Activated B cell treated with CpG ODN at 0.5 μM for 24 hours (primary cell): Measurements from ENCODE around the gene EIPR1. TPM values are rescaled to one million over a fixed set of nuclear protein-coding genes. Genes with fewer than 3 reads are reported as not detected.

ENCODE experiments used
- ATAC-seq: fragments of 200-7000 bp; cut with Tn5 transposase; one replicate; pipeline ENCODE4 v1.10.0; 2021; ENCODE audit warnings: low read depth, mild to moderate bottlenecking, moderate library complexity
- CTCF ChIA-PET: fragments of 350-600 bp; sonication (Branson Sonifier 250); formaldehyde crosslinking; loops from one replicate; lab custom pipeline; 2021; ENCODE audit warnings: antibody characterized with exemption; lab: Charles Lee
- POLR2A ChIA-PET: fragments of 350-600 bp; sonication (Branson Sonifier 250); formaldehyde crosslinking; loops from one replicate; lab custom pipeline; 2021; ENCODE audit warnings: antibody characterized with exemption; lab: Charles Lee
- DNase-seq: peaks from one replicate; pipeline ENCODE4 v3.0.0; 2022
- H3K27ac Mint-ChIP-seq: one replicate; pipeline ENCODE4 v1.8.0; 2020; ENCODE audit warnings: mixed read lengths
- H3K27me3 Mint-ChIP-seq: one replicate; pipeline ENCODE4 v1.8.0; 2021; ENCODE audit warnings: mixed read lengths
- H3K36me3 Mint-ChIP-seq: one replicate; pipeline ENCODE4 v1.8.0; 2021; ENCODE audit warnings: low read depth, mixed read lengths
- H3K4me1 Mint-ChIP-seq: one replicate; pipeline ENCODE4 v1.8.0; 2021; ENCODE audit warnings: mixed read lengths
- H3K4me3 Mint-ChIP-seq: one replicate; pipeline ENCODE4 v1.8.0; 2020; ENCODE audit warnings: mild to moderate bottlenecking, mixed read lengths
- H3K9me3 Mint-ChIP-seq: one replicate; pipeline ENCODE4 v1.8.0; 2020; ENCODE audit warnings: mixed read lengths
- intact Hi-C: fragments of 100-400 bp; cut with micrococcal nuclease; formaldehyde crosslinking; loops from one replicate; pipeline ENCODE4 v1.15.1; 2024
- total RNA-seq: library from RNA; stranded (reverse); gene quantifications from 2 replicates; pipeline ENCODE4 v1.2.3, GENCODE V29; 2022
- TF ChIP-seq, protein P1 (sequence below): fragments of 200-600 bp; IDR thresholded peaks from one replicate; pipeline ENCODE4 v1.8.0; 2022; ENCODE audit warnings: antibody characterized with exemption, mild to moderate bottlenecking

The EIPR1 gene
- total RNA-seq, 1 donor from 2014 or later = 36.3 TPM

DNA sequence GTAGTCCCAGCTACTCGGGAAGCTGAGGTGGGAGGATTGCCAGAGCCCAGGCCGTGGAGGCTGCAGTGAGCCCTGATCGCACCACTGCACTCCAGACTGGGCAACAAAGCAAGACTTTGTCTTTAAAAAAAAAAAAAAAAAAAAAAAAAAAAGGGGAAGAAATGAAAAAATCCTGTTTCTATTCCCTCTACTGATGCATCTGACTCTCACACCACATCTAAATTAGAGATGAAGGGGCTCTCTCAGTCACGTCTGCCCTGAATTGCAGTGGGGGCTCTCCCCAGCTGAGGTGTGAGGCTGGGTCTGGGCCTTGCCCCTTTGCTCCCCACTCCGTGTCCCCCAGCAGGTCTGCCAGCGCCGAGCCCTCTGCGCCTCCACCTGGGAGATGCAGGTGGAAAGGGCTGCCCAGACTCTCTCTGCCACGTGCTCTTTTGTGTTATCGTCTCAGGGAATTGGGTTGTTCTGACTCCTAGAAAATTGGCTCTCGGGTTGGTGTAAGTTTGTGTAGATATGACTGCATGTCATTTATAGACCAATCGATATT, 32.1 kb upstream of the EIPR1 start:
- Mint-ChIP-seq H3K27ac (no peak overlapping the region), H3K36me3 (peaks cover 46% of the 10 kb centered on the region), H3K4me3 (no peak overlapping the region), H3K4me1 (peaks cover 5% of the 10 kb centered on the region), H3K9me3 (no peaks in the 10 kb centered on the region), H3K27me3 (no peaks in the 10 kb centered on the region)
- intact Hi-C loops = no loop called here
- ChIA-PET CTCF (no interaction called here), POLR2A (no interaction called here)
- DNase-seq (no peak), ATAC-seq (no peak)
- TF ChIP-seq, protein P1, sequence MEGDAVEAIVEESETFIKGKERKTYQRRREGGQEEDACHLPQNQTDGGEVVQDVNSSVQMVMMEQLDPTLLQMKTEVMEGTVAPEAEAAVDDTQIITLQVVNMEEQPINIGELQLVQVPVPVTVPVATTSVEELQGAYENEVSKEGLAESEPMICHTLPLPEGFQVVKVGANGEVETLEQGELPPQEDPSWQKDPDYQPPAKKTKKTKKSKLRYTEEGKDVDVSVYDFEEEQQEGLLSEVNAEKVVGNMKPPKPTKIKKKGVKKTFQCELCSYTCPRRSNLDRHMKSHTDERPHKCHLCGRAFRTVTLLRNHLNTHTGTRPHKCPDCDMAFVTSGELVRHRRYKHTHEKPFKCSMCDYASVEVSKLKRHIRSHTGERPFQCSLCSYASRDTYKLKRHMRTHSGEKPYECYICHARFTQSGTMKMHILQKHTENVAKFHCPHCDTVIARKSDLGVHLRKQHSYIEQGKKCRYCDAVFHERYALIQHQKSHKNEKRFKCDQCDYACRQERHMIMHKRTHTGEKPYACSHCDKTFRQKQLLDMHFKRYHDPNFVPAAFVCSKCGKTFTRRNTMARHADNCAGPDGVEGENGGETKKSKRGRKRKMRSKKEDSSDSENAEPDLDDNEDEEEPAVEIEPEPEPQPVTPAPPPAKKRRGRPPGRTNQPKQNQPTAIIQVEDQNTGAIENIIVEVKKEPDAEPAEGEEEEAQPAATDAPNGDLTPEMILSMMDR = no peak

DNA sequence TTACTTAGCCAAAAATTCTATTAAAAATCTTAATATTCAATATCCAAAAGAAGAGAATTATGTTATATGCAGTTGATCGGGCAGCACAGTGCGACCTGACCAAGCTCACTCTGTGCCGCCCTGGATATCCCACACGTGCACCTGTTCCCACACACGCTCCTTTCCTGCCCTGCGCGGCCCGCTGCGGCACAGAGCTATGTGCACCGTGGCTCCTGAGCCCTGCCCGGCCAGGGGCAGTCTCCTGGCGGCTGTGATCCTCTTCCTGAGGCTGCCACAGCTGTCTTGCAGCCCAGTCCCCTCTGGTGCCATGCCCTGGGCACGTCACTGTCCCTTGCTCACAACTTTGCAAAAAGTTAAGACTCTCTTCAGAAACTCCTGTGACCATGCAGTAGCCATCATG, 31.2 kb upstream of the EIPR1 start:
- CTCF ChIA-PET = no interaction called here
- no peaks in the 10 kb centered on the region for H3K9me3 Mint-ChIP-seq
- DNase-seq = no peak
- no peak overlapping the region for H3K27ac Mint-ChIP-seq
- peaks cover 46% of the 10 kb centered on the region for H3K36me3 Mint-ChIP-seq
- intact Hi-C loops = no loop called here
- H3K4me1 Mint-ChIP-seq = peaks cover 10% of the 10 kb centered on the region
- POLR2A ChIA-PET = no interaction called here
- no peak for ATAC-seq
- H3K4me3 Mint-ChIP-seq = no peak overlapping the region
- TF ChIP-seq, protein P1 = no peak
- H3K27me3 Mint-ChIP-seq = no peaks in the 10 kb centered on the region

DNA sequence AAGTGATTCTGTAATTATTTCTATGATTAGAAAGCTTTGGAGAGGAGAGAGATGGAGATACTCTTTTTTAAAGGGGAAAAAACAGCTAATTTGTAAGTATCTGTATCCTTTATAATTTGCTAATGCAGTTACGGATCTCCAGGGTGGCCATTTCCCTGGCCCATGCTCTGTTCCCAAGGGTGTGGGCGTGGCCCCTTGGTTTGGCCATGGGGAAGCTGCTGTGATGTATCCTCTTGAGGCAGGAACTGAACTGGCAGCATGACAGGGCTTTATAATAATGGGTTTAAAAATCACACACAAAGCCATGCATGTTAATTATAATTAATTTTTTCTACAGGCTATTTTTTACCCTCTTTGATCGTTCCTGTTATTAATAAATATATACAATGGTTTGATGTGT, 28.9 kb upstream of the EIPR1 start:
- Mint-ChIP-seq H3K27me3 (no peaks in the 10 kb centered on the region), H3K4me3 (no peak overlapping the region), H3K27ac (no peak overlapping the region), H3K36me3 (peaks cover 59% of the 10 kb centered on the region), H3K4me1 (peaks cover 17% of the 10 kb centered on the region), H3K9me3 (no peaks in the 10 kb centered on the region)
- ChIA-PET CTCF (interaction anchor here (2.0 kb wide), 1 partner anchor 17 kb away, joined by 5 read pairs; no protein-coding TSS in a partner anchor), POLR2A (no interaction called here)
- DNase-seq = no peak
- no peak for ATAC-seq
- TF ChIP-seq, protein P1 = no peak
- intact Hi-C loops = no loop called here

DNA sequence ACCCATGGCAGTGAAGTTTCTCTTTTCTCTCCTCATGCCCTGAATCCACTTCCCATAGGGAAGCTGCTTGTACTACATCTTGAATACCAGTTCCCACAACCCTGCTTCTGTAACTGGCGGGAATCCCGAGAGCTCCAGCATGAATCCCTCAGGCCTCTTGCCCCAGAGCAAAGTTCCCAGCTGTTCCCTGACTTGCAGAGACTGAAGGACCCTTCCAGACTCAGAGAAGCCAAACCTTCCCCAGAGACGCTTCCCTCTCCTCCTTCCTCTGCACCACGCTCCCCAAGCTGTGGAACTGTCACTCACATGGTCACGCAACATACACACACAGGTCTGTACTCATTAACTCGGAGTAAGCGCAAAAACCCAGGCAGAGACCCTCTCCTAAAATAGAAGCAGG, 28.3 kb upstream of the EIPR1 start:
- no peak for ATAC-seq
- ChIA-PET CTCF (interaction anchor here (2.0 kb wide), 1 partner anchor 18 kb away, joined by 5 read pairs; no protein-coding TSS in a partner anchor), POLR2A (no interaction called here)
- intact Hi-C loops = no loop called here
- no peak for DNase-seq
- peaks cover 58% of the 10 kb centered on the region for H3K36me3 Mint-ChIP-seq
- TF ChIP-seq, protein P1 = no peak
- no peaks in the 10 kb centered on the region for H3K9me3 Mint-ChIP-seq
- peaks cover 17% of the 10 kb centered on the region for H3K4me1 Mint-ChIP-seq
- H3K27me3 Mint-ChIP-seq = no peaks in the 10 kb centered on the region
- H3K4me3 Mint-ChIP-seq = no peak overlapping the region
- no peak overlapping the region for H3K27ac Mint-ChIP-seq

DNA sequence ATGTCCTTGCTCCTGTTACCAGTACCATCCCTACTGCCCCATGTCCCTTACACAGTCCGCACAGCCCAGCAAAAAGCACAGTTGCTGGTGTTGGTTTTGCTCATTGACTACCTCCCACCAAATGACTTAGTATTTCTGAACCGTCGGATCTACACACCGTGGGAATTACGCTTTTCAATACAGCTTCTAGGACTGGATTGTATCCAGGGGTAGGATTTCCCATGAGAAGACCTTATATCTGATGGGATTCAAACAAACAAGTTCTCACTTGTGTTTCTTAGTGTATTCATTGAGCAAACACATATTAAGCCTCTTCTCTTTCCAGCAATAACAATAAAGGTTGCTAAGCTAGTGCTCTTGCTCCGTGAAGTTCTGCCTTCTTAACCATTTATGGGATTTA, 27.7 kb upstream of the EIPR1 start:
- ATAC-seq = no peak
- intact Hi-C loops = no loop called here

More for the DNA sequence above, 27.7 kb upstream of the EIPR1 start:
- TF ChIP-seq, protein P1 = no peak
- CTCF ChIA-PET = interaction anchor here (2.0 kb wide), 1 partner anchor 19 kb away, joined by 5 read pairs; no protein-coding TSS in a partner anchor
- peaks cover 17% of the 10 kb centered on the region for H3K4me1 Mint-ChIP-seq
- POLR2A ChIA-PET = no interaction called here
- no peaks in the 10 kb centered on the region for H3K9me3 Mint-ChIP-seq
- H3K27me3 Mint-ChIP-seq = no peaks in the 10 kb centered on the region
- no peak overlapping the region for H3K27ac Mint-ChIP-seq
- no peak overlapping the region for H3K4me3 Mint-ChIP-seq
- H3K36me3 Mint-ChIP-seq = peaks cover 64% of the 10 kb centered on the region
- DNase-seq = no peak
